ENCODE results near the gene MTRF1.
"Not testable (repeated sequence)": the region's sequence is repeated elsewhere in the genome, so short reads cannot be mapped to it uniquely, and the experiment has no call there.

Gene MTRF1

DNA sequence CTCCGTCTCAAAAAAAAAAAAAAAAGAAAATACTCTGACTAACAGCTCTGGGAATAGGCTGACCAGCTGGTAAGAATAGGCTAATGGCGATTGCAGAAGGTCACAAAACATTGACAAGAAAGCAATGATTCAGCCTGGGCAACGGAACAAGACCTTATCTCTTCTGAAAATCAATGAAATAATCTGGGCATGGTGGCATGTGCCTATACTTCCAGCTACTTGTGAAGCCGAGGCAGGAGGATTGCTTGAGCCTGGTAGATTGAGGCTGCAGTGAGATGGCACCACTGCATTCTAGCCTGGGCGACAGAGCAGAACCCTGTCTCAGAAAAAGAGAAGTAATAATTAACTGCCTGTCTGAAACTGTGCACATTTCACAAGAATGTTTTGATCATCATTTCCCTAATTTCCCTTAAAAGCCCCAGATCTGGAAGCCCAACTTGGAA, 18.8 kb upstream of the MTRF1 start:
- DNase-seq (ENCODE audit: low spot score), result no peak

- not testable (repeated sequence) for DNase-seq (ENCODE audit: low spot score)
These were observed 15.8 kb upstream of the MTRF1 start for GRCh38 chr13:41279156-41279555.

DNA sequence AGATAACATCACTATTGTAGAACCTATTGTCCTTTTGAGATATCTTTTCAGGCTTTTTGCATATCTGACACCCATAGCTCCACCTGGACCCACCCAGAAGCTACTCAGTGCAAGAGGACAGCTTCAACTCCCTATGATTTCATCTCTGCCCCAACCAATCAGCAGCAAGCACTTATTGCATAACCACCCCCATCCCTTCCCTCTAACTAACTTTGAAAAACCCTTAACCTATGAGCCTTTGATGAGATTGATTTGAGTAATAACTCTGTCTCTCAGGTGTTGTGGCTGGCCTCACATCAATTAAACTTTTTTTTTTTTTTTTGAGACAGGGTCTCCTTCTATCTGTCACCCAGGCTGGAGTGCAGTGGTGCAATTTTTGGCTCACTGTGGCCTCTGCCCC, 13.4 kb upstream of the MTRF1 start:
- no peak for DNase-seq (ENCODE audit: low spot score)

DNA sequence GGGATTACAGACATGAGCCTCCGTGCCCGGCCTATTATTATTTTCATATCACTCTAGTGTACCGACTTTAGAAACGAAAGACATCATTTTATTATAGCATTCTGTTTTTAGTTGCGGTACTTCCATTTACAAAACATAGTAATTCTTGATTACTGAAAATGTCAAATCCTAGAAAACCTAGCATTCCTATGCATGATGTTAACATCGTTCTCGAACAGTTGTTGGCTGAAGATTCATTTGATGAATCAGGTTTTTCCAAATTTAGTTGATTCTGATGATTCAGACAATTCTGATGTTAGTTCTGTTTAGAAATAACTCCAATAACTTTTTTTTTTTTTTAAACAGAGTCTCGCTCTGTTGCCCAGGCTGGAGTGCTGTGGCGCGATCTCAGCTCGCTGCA, 11.5 kb upstream of the MTRF1 start:
- DNase-seq (ENCODE audit: low spot score), result no peak

DNA sequence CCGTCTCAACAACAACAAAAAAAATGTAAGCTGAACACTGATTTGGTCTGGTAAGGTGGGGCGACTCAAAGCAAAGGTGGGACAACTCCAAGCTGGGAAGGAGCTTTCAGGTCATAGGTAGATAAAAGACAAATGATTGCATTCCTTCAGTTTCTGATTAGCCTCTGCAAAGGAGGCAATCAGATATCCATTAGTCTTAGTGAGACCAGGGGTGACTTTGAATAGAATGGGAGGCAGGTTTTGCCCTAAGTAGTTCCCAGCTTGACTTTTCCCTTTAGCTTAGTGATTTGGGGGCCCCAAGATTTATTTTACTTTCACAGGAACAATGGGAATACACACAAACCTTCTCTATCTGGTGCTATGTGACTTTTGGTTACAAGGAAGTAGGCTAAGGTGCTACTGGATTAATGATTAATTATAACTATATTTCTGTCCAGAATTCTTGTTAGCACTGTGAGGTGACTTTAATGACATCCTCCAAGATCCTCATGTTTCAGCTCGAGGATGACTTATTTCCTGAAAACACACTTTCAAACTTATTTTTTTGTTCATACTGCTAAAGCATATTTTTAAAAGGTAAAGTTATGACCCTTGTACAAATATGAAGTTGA, 10.6 kb upstream of the MTRF1 start:
- no peak for DNase-seq (ENCODE audit: low spot score)

- no peak for DNase-seq (ENCODE audit: low spot score)
These were observed 8.3 kb upstream of the MTRF1 start for GRCh38 chr13:41271456-41272285.

DNA sequence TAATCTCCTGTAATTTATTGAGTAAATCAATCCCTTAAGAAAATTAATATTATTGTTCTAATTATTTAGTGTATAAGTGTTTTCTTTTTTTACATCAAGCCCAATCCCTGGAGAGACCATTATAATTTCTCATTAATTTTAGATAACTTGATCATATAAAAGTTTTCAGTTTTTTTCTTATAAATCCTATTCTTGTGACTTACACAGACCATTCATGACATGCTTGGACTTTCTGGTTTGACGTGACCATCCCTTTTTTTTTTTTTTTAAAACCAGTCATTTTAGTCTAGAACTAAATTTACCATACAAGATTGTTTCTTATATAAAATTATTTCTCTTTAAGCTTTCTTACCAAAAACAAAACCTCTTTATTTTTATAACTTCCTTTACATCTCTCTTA, 5.4 kb upstream of the MTRF1 start:
- DNase-seq (ENCODE audit: low spot score), result peak; percentile 52

GRCh38 chr13:41267106-41267505, 3.7 kb upstream of the MTRF1 start:
- DNase-seq (ENCODE audit: low spot score), result no peak

- DNase-seq (ENCODE audit: low spot score), result no peak
These were observed 3.4 kb downstream of the MTRF1 start for GRCh38 chr13:41259875-41260501.

GRCh38 chr13:41257535-41257934, 5.8 kb downstream of the MTRF1 start:
- DNase-seq (ENCODE audit: low spot score), result no peak

DNA sequence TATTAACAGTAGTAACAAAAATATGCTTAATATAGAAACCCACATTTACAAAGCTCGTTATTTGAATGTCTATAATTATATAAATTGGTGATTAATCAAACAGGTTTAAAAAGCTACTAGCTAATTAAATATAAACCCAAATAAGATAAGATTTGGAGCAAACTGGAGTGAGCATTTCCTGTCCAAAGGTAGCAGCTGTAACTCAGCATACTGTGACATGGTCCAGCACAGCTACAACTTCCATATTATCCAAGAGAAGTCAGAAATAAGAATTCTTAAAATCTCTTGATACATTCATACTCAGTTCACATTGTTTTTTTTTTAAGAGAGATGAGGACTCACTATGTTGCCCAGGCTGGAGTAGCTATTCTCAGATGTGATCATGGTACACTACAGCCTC, 8.5 kb downstream of the MTRF1 start:
- DNase-seq (ENCODE audit: low spot score), result no peak

DNA sequence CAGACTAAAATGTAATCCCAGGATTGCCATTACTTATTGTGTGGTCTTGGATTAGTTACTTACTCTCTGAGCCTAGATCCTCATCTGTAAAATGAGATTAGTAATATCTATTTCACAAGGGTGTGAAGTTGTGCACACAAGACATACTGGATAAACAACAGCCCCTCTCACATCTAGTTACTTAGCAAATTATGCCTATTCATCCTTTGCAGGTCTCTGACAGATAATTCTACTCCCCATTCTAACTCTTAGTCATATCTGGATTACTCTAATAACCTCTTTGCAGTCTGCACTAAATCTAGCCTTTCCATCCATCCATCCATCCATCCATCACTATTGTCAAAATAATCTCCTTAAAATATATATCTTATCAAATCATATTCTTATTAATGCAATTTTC, 12.4 kb downstream of the MTRF1 start:
- no peak for DNase-seq (ENCODE audit: low spot score)

GRCh38 chr13:41246969-41247680, 16.3 kb downstream of the MTRF1 start:
- no peak for DNase-seq (ENCODE audit: low spot score)

- no peak for DNase-seq (ENCODE audit: low spot score)
These were observed 18.8 kb downstream of the MTRF1 start for GRCh38 chr13:41244556-41244955.

DNA sequence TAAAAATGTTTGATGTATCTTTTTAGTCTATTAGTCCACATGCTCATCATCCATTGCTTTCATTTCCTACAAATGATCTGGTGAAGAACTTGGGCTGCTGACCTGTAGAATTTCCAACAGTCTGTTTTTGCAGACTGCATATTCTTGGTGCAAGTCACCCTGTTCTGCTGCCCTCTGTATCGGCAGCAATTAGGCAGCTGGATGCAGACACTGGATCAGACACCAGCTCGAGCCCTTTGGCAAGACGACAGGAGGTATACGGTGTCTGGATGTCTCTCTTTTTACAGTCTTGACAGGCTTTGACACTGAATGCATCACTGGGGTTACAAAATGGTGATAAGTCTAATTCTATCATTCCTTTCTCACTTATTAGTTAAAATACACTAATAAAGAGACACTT, 21.8 kb downstream of the MTRF1 start:
- DNase-seq (ENCODE audit: low spot score), result no peak

DNA sequence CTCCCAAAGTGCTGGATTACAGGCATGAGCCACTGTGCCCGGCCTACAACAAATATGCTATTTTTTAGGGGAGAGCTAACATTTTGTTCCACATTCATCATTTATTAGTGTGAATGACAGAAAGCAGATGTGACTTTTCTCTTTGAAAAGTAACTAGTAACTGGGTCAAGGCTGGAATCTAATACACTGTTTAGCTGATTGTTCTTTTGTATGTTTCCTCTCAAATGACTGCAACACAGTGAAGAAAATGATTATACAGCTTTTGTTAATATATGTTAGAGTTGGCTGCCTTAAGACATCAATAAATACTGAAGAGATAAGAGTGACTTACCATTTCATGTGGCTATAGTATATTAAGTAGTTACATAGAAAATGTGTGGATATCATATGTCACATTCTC, 27.0 kb downstream of the MTRF1 start:
- no peak for DNase-seq (ENCODE audit: low spot score)

GRCh38 chr13:41232578-41233480, 30.5 kb downstream of the MTRF1 start:
- DNase-seq (ENCODE audit: low spot score), result no peak

DNA sequence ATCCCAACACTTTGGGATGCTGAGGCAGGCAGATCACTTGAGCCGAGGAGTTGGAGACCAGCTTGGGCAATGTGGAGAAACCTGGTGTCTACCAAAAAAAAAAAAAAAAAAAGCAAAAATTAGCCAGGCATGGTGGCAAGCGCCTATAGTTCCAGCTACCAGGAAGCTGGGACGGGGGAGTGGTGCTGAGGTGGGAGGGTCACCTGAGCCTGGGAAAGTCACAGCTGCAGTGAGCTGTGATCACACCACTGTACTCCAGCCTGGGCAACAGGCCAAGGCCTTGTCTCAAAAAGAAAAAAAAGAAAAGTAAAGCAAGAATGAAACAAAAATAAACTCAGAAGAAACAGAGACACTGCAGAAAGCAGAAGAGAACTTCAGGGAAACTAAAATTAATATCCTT, 31.6 kb downstream of the MTRF1 start:
- DNase-seq (ENCODE audit: low spot score), result no peak

- no peak for DNase-seq (ENCODE audit: low spot score)
These were observed 32.2 kb downstream of the MTRF1 start for GRCh38 chr13:41231025-41231677.

- DNase-seq (ENCODE audit: low spot score), result no peak
These were observed 34.0 kb downstream of the MTRF1 start for GRCh38 chr13:41229356-41229755.
